Heart left ventricle (tissue), 13 donors: ENCODE results near the gene DRC7.

ENCODE experiments used
- POLR2A ChIP-seq, 2 donors: fragments of 450-650 bp; IDR thresholded peaks; one replicate each; pipeline ENCODE4 v1.6.1; 2017; ENCODE audit warnings: antibody characterized with exemption in 2 of 2, mild to moderate bottlenecking in 2 of 2, moderate library complexity in 2 of 2
- TF ChIP-seq, protein P1 (sequence below), 12 donors: fragments of 200-600 bp; sonication (generic) in 4 of 12; IDR thresholded peaks; one replicate each; pipeline versions ENCODE4 v1.5.0 to v1.8.0; 2018 to 2022; ENCODE audit warnings: antibody characterized with exemption in 12 of 12, mild to moderate bottlenecking in 5 of 12
- donor health status: ischemic (EF 13 %, LVEDD 7.1; RV severe dilation, severe dysfunction).
- donor health status: DM: no; HTN: yes; CAD: no.
- donor health status: DM: no; HTN: no; CAD: no.
- donor health status: ischemic (EF 25% LVEDD 6.9; RV normal size, moderate dysfunction).
- donor health status: ischemic (EF 25% LVEDD 5.7; RV mildly dilated, moderate dysfunction).
- donor health status: ischemic (EF 35%, LVEDD 5.7; RV mildly dilated, moderate dysfunction).
- donor health status: nonischemic (EF 11% LVEDD 7.7; RV severe dilation, severe dysfunction).
- donor health status: DM: yes; HTN: yes; CAD: no.
- donor health status: PGD.
- donor health status: ischemic (EF 29% LVEDD 5.4; RV normal size, mild dysfunction).
- donor health status: nonischemic (EF 23%, LVEDD 6.1; RV moderate dilation, normal function).

DNA sequence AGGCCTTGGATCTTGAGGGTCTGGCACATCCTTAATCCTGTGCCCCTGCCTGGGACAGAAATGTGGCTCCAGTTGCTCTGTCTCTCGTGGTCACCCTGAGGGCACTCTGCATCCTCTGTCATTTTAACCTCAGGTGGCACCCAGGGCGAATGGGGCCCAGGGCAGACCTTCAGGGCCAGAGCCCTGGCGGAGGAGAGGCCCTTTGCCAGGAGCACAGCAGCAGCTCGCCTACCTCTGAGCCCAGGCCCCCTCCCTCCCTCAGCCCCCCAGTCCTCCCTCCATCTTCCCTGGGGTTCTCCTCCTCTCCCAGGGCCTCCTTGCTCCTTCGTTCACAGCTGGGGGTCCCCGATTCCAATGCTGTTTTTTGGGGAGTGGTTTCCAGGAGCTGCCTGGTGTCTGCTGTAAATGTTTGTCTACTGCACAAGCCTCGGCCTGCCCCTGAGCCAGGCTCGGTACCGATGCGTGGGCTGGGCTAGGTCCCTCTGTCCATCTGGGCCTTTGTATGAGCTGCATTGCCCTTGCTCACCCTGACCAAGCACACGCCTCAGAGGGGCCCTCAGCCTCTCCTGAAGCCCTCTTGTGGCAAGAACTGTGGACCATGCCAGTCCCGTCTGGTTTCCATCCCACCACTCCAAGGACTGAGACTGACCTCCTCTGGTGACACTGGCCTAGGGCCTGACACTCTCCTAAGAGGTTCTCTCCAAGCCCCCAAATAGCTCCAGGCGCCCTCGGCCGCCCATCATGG is 30.5 kb upstream of the DRC7 start:
- no peak for TF ChIP-seq POLR2A (IDR thresholded peaks at IDR 0.05)
- TF ChIP-seq, protein P1, sequence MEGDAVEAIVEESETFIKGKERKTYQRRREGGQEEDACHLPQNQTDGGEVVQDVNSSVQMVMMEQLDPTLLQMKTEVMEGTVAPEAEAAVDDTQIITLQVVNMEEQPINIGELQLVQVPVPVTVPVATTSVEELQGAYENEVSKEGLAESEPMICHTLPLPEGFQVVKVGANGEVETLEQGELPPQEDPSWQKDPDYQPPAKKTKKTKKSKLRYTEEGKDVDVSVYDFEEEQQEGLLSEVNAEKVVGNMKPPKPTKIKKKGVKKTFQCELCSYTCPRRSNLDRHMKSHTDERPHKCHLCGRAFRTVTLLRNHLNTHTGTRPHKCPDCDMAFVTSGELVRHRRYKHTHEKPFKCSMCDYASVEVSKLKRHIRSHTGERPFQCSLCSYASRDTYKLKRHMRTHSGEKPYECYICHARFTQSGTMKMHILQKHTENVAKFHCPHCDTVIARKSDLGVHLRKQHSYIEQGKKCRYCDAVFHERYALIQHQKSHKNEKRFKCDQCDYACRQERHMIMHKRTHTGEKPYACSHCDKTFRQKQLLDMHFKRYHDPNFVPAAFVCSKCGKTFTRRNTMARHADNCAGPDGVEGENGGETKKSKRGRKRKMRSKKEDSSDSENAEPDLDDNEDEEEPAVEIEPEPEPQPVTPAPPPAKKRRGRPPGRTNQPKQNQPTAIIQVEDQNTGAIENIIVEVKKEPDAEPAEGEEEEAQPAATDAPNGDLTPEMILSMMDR (IDR thresholded peaks at IDR 0.05): peak in 1 of 12 donors; percentile 5
